Measurements from ENCODE around the gene ADAMTS17. TPM values are rescaled to one million over a fixed set of nuclear protein-coding genes. Genes with fewer than 3 reads are reported as not detected.

Gene ADAMTS17
- total RNA-seq, 1 experiment from 2014 or later, result 4.1 TPM

GRCh38 chr15:100116416-100117190, 225.2 kb downstream of the ADAMTS17 start:
- no peak overlapping the region for H3K4me3 ChIP-seq
- peak overlapping the region; percentile 37 for H3K27ac ChIP-seq
- DNase-seq, result peak; percentile 85 to 87
- H3K36me3 ChIP-seq, result no peaks in the 10 kb centered on the region
- no peaks in the 10 kb centered on the region for H3K27me3 ChIP-seq
- peaks cover 36% of the 10 kb centered on the region for H3K4me1 ChIP-seq
- H3K9me3 ChIP-seq (replicated peaks), result peaks cover 6% of the 10 kb centered on the region

- H3K4me1 ChIP-seq, result peaks cover 45% of the 10 kb centered on the region
- no peak for DNase-seq
These were observed 226.1 kb downstream of the ADAMTS17 start for GRCh38 chr15:100115711-100116090.

GRCh38 chr15:100115066-100115710, 226.6 kb downstream of the ADAMTS17 start:
- no peaks in the 10 kb centered on the region; the same call in 1 of the 2 replicates for H3K9me3 ChIP-seq (replicated peaks)

More at GRCh38 chr15:100115711-100116090, 226.1 kb downstream of the ADAMTS17 start:
- Histone ChIP-seq H3K27ac (no peak overlapping the region), H3K4me3 (no peak overlapping the region), H3K9me3 (replicated peaks) (no peaks in the 10 kb centered on the region; the same call in 1 of the 2 replicates), H3K27me3 (no peaks in the 10 kb centered on the region), H3K36me3 (no peaks in the 10 kb centered on the region)

GRCh38 chr15:100114571-100114970, 227.2 kb downstream of the ADAMTS17 start:
- peaks cover 47% of the 10 kb centered on the region for H3K4me1 ChIP-seq
- H3K36me3 ChIP-seq, result no peaks in the 10 kb centered on the region
- H3K27me3 ChIP-seq, result no peaks in the 10 kb centered on the region
- no peaks in the 10 kb centered on the region; the same call in 1 of the 2 replicates for H3K9me3 ChIP-seq (replicated peaks)
- no peak overlapping the region for H3K4me3 ChIP-seq
- DNase-seq, result no peak
- H3K27ac ChIP-seq, result 0 out of 2 replicates have a peak overlapping the region, but pooled peaks have one; percentile 8

More at GRCh38 chr15:100115066-100115710, 226.6 kb downstream of the ADAMTS17 start:
- H3K27me3 ChIP-seq, result no peaks in the 10 kb centered on the region
- no peak overlapping the region for H3K4me3 ChIP-seq
- H3K4me1 ChIP-seq, result peaks cover 47% of the 10 kb centered on the region
- no peaks in the 10 kb centered on the region for H3K36me3 ChIP-seq
- no peak overlapping the region for H3K27ac ChIP-seq
- DNase-seq, result no peak

- Histone ChIP-seq H3K27ac (0 out of 2 replicates have a peak overlapping the region, but pooled peaks have one; percentile 8), H3K9me3 (replicated peaks) (no peaks in the 10 kb centered on the region; the same call in 1 of the 2 replicates), H3K27me3 (no peaks in the 10 kb centered on the region), H3K4me1 (peaks cover 47% of the 10 kb centered on the region), H3K4me3 (no peak overlapping the region), H3K36me3 (no peaks in the 10 kb centered on the region)
- no peak for DNase-seq
These were observed 227.7 kb downstream of the ADAMTS17 start for GRCh38 chr15:100114100-100114499.

GRCh38 chr15:100113351-100114080, 228.3 kb downstream of the ADAMTS17 start:
- H3K9me3 ChIP-seq (replicated peaks), result no peaks in the 10 kb centered on the region; the same call in 1 of the 2 replicates
- no peak overlapping the region for H3K27ac ChIP-seq
- H3K4me1 ChIP-seq, result peaks cover 47% of the 10 kb centered on the region
- no peaks in the 10 kb centered on the region for H3K36me3 ChIP-seq
- DNase-seq, result no peak
- H3K27me3 ChIP-seq, result no peaks in the 10 kb centered on the region
- no peak overlapping the region for H3K4me3 ChIP-seq

GRCh38 chr15:100112636-100113305, 229.0 kb downstream of the ADAMTS17 start:
- H3K9me3 ChIP-seq (replicated peaks), result no peaks in the 10 kb centered on the region
- H3K36me3 ChIP-seq, result no peaks in the 10 kb centered on the region
- H3K4me1 ChIP-seq, result peaks cover 45% of the 10 kb centered on the region
- no peaks in the 10 kb centered on the region for H3K27me3 ChIP-seq
- H3K27ac ChIP-seq, result no peak overlapping the region
- no peak for DNase-seq
- H3K4me3 ChIP-seq, result no peak overlapping the region

GRCh38 chr15:100112061-100112420, 229.7 kb downstream of the ADAMTS17 start:
- Histone ChIP-seq H3K27ac (peak overlapping the region; percentile 63; the same call in 1 of the 2 replicates), H3K4me1 (peaks cover 43% of the 10 kb centered on the region)

GRCh38 chr15:100111125-100112060, 230.4 kb downstream of the ADAMTS17 start:
- no peak overlapping the region for H3K4me3 ChIP-seq
- no peaks in the 10 kb centered on the region for H3K27me3 ChIP-seq
- peak overlapping the region; percentile 63 for H3K27ac ChIP-seq
- DNase-seq, result peak; percentile 75
- peaks cover 37% of the 10 kb centered on the region for H3K4me1 ChIP-seq
- H3K9me3 ChIP-seq (replicated peaks), result no peaks in the 10 kb centered on the region
- no peaks in the 10 kb centered on the region for H3K36me3 ChIP-seq

More at GRCh38 chr15:100112061-100112420, 229.7 kb downstream of the ADAMTS17 start:
- no peak for DNase-seq
- Histone ChIP-seq H3K36me3 (no peaks in the 10 kb centered on the region), H3K9me3 (replicated peaks) (no peaks in the 10 kb centered on the region), H3K4me3 (no peak overlapping the region), H3K27me3 (no peaks in the 10 kb centered on the region)

- Histone ChIP-seq H3K36me3 (no peaks in the 10 kb centered on the region), H3K4me1 (peaks cover 19% of the 10 kb centered on the region), H3K27me3 (no peaks in the 10 kb centered on the region), H3K9me3 (replicated peaks) (no peaks in the 10 kb centered on the region), H3K4me3 (no peak overlapping the region), H3K27ac (no peak overlapping the region)
- no peak for DNase-seq
These were observed 232.2 kb downstream of the ADAMTS17 start for GRCh38 chr15:100109486-100110035.

- no peak for DNase-seq
- Histone ChIP-seq H3K36me3 (no peaks in the 10 kb centered on the region), H3K4me1 (peaks cover 15% of the 10 kb centered on the region), H3K9me3 (replicated peaks) (no peaks in the 10 kb centered on the region), H3K27me3 (no peaks in the 10 kb centered on the region), H3K27ac (no peak overlapping the region), H3K4me3 (no peak overlapping the region)
These were observed 232.9 kb downstream of the ADAMTS17 start for GRCh38 chr15:100108846-100109245.

GRCh38 chr15:100108346-100108745, 233.4 kb downstream of the ADAMTS17 start:
- no peak for DNase-seq
- Histone ChIP-seq H3K27ac (no peak overlapping the region), H3K4me1 (peaks cover 15% of the 10 kb centered on the region), H3K4me3 (no peak overlapping the region), H3K36me3 (no peaks in the 10 kb centered on the region), H3K27me3 (no peaks in the 10 kb centered on the region), H3K9me3 (replicated peaks) (no peaks in the 10 kb centered on the region)

- Histone ChIP-seq H3K9me3 (replicated peaks) (no peaks in the 10 kb centered on the region), H3K36me3 (no peaks in the 10 kb centered on the region), H3K27ac (no peak overlapping the region), H3K4me3 (no peak overlapping the region), H3K27me3 (no peaks in the 10 kb centered on the region), H3K4me1 (peaks cover 15% of the 10 kb centered on the region)
- DNase-seq, result no peak
These were observed 234.1 kb downstream of the ADAMTS17 start for GRCh38 chr15:100107606-100108225.
